Measurements from ENCODE around the gene FAM43B.
A peak's percentile ranks its signal among the peaks of the same experiment; 100 is the strongest.
"Not testable (repeated sequence)": the region's sequence is repeated elsewhere in the genome, so short reads cannot be mapped to it uniquely, and the experiment has no call there.

Gene FAM43B, protein sequence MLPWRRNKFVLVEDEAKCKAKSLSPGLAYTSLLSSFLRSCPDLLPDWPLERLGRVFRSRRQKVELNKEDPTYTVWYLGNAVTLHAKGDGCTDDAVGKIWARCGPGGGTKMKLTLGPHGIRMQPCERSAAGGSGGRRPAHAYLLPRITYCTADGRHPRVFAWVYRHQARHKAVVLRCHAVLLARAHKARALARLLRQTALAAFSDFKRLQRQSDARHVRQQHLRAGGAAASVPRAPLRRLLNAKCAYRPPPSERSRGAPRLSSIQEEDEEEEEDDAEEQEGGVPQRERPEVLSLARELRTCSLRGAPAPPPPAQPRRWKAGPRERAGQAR

DNA sequence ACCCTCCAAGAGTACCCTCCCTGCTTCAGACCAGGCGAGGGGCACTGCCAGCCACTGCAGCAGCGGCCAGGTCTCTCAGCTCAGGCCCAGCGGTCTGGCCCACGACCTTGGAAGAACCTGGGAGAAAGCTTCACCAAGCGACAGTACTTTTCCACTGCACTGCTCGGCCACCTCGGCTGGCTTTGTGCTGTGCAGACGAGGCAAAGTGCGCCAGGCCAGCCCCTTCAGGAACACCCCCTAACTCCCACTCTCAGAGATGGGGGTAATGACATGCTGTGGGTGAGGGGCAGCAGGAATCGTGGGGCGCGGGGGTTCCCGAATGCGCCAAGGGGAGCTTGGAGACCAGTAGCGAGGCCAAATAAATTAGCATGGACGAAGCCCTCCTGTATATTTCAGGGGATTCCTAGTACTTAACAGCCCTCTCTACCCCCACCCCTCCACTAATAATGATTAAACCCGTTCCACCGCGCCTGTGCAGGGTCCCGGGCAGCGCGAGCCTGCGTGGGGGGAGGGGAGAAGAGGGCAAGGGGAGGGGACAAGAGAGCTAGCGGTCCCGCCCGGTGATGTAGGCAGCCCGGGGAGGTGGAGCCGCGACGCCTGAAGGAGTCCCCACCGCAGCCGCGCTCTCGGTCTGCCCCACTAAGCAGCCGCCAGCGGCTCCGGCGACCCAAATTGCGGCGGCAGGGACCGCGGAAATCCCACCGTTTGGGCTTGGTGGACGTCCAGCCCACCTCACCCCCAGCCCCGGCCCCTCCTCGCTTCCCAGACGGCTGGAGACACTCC is at the start of gene FAM43B:
FAM43B (plus strand) TSS at position 629 of the 783 bp plus-strand sequence. CDS start 401 bp downstream, outside the sequence.
- DNase-seq = no peak

DNA sequence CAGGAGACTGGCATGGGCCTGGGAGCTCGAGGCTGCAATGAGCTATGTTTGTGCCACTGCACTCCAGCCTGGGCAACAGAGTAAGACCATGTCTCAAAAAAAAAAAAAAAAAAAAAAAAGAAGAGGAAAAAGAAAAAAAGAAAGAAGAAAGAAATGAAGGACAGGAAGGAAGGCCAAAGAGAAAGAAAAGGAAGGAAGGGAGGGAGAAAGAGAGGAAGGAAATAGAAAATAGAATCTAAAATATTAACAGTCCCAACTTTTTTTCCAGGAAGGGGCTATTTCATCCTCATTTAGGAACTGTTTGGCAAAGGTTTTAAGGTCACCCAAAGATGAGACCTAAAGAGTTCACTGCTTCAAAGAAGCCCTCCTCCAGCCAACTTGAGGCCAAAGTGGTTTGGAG is 46.9 kb upstream of the FAM43B start:
- no peak for DNase-seq

- no peak for DNase-seq
Measured at GRCh38 chr1:20507248-20507563, 45.2 kb upstream of the FAM43B start.

- peak; percentile 70 for DNase-seq
Measured at GRCh38 chr1:20507564-20508410, 44.6 kb upstream of the FAM43B start, which contains the start of gene MUL1. Gene MUL1, minus strand, starts transcription at chr1:20508151. Its CDS starts 127 bp downstream, at chr1:20508024.

DNA sequence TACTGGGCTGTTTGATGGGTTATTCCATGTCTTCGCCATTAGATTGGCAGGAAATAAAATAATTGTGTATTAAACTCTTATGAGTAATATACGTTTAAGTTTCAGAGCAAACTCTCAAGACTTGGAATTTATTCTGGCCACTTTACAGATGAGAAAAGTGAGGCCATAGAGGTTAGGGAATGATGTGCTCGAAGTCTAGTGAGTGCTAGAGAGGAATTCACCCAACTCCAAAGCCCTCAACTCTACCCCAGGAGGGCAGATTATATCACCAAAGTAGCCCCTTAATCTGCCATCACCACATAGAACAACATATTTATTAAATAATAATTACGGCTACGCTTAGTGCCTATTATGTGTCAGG is 44.0 kb upstream of the FAM43B start:
- no peak for DNase-seq

DNA sequence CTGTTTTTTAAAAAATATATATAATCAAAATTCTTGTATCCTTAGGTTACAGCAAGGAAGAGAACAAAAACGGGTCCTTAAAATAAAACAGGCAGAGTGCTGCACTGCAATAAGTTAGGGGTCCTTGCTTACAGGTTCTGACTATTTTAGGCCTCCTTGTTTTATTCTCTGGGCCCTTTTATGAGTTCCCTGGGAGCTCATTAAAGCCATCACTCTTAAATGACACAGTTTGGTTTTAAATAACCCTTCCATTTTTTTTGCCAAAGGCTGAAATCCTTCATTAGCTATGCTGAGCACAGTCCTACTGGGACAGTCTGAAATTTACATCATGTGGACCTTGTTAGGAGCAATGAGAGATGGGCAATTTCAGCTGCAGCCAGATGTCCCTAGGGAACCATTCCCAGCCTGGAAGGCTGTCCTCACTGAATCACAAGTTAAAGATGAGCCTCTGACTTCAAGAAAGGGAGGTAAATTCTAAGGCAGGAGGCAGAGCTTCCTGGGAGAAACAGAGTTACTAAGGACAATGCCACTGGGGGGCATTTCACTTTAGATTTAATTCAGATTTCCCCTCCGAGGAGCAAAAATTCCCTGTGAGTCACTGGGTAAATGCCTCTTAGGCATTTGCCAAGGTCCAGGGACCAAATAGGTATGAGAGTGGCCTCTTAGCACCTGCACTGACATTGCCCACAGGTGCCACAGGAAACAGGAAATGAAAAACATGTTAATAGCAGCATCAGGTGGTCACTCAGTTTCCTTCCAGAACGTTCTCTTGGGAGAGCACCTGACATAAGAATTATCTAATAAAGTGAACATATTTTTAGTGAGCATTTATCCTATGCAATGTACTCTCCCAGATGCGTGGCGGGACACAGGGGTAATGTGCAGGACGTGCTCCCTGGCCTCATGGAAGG is 40.6 kb upstream of the FAM43B start:
- no peak for DNase-seq

- not testable (repeated sequence) for DNase-seq
Measured at GRCh38 chr1:20519609-20520262, 32.6 kb upstream of the FAM43B start.

DNA sequence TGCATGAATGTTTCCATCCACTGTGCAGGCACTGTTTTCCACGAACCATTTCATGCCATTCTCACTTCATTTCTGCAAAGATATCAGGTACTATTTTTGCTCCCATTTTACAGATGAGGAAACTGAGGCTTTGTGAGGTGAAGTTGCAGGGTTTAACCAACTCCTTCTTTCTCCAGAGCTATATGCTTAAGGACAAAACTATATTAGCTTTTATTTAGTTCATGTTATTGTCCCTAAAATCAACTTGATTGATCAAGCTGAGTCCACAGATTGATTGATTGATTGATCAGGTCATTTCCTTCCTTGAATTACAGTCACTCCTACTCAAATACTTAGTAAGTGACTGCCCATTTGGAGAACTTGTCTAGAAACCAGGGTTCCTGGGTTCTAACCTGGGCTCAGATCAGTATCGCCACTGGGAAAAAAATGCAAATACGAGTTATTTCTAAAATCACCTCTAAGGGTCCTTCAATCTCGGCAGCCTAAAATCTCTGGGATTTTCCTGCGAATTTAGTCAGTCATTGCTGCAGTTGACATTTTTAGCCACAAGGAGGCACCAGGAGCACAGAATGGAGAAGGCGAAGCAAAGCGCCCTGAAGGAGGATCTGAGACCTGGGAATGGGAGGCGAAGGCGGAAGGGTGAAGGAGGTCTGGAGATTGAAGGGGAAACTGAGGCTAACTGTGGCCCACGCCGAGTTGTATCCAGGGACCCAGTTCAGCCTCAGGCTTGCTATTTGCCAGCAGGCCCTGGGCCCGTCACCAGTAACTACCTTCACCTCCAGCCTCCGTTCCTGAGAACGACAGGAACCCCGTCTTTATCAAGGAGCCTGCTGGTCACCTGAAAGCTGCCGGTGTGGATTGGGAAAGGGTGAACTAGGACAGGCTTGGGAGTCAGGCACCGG is 30.2 kb upstream of the FAM43B start:
- peak; percentile 11 for DNase-seq

DNA sequence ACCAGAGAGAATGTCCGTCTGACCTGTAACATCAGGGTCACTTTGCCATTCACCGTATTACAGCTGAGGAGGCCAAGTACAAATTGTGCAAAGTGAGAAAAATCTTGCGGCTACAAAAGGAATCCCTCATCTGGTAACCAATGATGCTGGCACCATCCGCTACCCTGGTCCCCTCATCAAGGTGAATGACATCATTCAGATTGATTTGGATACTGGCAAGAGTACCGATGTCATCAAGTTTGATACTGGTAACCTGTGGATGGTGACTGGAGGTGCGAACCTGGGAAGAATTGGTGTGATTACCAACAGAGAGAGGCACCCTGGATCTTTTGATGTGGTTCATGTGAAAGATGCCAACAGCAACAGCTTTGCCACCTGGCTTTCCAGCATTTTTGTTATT is 26.1 kb upstream of the FAM43B start:
- DNase-seq = no peak

DNA sequence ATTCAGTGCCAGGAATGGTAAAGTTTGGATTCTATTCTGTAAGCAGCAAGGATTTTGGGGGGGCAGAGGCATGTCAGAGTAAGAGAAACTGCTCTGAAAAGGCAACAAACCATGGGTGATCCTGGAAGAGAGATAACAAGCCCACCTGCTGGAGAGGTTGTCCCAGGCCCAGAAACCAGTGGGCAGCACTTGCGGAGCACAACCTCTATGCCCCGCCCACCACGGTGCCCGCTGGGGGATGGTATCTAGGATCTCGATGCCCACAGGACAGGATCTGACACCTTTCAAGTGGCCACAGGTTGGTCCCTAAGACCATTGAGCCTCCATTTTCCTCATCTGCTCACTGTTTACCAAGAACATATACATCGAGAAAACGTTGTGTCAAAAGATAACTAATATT is 24.2 kb upstream of the FAM43B start:
- no peak for DNase-seq

GRCh38 chr1:20530306-20530705 is 22.1 kb upstream of the FAM43B start:
- no peak for DNase-seq

- DNase-seq = no peak
Measured at GRCh38 chr1:20530901-20531300, 21.5 kb upstream of the FAM43B start.

DNA sequence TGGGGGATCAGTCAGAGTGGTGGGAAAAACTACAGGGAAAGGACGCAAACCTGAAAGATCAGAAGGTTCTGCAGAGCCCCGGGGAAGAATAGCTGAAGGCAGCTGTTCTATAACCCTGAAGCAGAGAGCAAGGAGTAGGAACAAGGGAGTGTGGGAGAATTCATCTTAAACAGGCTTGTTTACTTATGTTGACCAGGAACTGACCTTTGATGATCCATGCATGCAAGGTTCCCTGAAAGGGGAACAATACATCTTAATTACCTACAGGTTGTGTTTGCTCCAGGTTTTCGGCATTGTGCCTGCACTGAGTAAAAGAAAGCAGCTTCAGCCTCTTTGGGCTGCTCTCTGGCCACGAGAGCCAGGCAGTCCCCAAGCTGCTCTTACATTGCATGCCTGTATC is 18.7 kb upstream of the FAM43B start:
- DNase-seq = no peak

DNA sequence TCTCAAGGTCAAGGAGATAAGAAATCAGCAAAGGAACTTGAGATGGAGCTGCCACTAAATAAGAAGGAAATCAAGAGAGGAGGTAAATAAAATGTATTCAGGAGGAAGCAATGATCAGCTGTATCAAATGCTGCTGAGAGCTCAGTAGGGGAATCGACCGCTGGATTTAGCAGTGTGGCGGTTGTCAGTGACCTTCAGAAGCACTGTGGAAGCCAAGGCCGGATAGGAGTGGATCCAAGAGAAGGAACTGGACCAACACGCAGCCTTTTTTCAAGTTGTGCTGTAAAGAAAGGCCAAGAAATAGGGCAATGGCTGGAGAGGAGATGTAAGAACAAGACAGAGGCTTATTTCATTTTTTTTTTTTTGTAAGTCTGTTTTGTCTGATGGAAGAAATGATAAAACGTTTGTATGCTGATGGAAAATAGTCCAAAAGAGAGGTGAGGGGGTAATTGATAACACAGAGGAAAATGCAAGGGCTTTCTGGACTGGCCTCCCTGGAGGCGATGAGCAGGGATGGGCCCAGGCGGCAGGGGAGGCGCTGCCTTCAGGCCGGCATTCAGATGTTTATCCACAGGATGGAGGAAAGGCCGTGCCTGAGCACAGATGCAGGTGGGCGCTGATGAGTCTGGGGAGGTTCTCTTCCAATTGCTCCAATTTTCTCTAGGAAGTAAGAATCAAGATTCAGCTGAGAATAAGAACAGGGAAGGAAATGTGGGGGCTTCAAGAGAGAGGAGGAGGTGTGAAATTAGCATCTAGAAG is 17.5 kb upstream of the FAM43B start:
- DNase-seq = no peak

GRCh38 chr1:20538227-20538626 is 14.1 kb upstream of the FAM43B start:
- no peak for DNase-seq

DNA sequence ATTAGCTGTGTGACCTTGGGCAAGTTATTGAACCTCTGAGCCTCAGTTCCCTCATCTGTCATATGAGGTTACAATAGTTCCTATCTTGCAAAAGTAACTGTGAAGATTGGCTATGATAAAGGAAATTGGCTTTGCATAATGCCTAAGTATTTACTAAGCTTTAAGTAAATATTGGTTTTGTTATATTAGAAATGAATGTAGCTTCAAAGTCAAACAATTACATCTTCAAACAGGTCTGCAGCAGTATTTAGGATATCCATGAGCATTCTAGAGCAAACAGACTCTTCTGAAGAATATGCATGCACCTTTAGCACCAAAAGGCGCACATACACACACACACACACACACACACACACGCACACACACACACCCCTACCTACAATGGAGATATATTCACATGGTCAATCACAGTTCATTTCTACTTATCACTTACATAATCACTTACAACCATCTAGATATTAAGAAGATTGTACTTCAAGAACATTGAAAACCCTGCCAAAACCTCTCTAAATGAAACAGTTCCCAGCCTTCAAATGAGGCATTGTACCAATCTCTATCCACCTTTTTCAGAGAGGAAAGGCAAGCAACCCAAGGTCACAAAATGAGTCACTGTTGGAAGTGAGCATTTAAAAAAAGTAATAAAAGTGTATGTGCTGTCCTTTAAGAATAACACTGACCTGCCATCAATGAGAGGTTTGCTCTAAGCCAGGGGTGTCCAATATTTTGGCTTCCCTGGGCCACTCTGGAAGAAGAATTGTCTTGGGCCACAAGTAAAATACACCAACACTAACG is 13.4 kb upstream of the FAM43B start:
- DNase-seq = no peak

- no peak for DNase-seq
Measured at GRCh38 chr1:20540281-20540680, 12.1 kb upstream of the FAM43B start.

GRCh38 chr1:20546637-20547036 is 5.7 kb upstream of the FAM43B start:
- no peak for DNase-seq

GRCh38 chr1:20551161-20551560 is 1.2 kb upstream of the FAM43B start:
- DNase-seq = no peak

Measured in NCI-H446 treated with DMSO at 0.1 percent for 48 hours (cell line).